Measurements from ENCODE around the gene DLG2.

Gene DLG2

DNA sequence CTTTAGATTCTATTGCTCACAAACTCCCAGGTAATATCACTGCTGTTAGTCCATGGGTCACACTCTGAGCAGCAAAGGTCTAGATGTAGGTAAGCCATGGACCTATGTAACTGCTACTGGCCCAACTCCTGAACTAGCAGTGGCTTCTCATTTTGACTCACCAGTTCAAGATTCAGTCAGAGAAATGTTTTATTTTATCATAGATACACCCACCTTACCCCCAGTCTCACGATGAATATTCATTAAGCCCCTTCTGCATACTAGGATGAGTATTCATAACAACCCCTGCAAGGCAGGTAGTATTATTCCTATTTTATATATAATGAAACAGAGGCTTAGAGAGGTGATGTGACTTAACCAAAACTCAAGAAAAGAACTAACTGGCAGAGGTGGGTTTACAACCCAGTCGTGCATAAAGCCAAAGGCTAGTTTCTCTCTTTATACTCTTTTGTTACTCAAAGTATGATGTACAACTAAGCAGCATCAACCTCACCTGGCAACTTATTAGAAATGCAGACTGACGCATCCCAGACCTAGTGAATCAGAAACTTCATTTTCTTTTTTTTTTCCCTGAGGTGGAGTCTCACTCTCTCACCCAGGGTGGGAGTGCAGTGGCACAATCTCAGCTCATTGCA, 1383.4 kb downstream of the DLG2 start:
- H3K9me3 Mint-ChIP-seq = no peaks in the 10 kb centered on the region
- TF ChIP-seq, protein P1, sequence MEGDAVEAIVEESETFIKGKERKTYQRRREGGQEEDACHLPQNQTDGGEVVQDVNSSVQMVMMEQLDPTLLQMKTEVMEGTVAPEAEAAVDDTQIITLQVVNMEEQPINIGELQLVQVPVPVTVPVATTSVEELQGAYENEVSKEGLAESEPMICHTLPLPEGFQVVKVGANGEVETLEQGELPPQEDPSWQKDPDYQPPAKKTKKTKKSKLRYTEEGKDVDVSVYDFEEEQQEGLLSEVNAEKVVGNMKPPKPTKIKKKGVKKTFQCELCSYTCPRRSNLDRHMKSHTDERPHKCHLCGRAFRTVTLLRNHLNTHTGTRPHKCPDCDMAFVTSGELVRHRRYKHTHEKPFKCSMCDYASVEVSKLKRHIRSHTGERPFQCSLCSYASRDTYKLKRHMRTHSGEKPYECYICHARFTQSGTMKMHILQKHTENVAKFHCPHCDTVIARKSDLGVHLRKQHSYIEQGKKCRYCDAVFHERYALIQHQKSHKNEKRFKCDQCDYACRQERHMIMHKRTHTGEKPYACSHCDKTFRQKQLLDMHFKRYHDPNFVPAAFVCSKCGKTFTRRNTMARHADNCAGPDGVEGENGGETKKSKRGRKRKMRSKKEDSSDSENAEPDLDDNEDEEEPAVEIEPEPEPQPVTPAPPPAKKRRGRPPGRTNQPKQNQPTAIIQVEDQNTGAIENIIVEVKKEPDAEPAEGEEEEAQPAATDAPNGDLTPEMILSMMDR (IDR thresholded peaks at IDR 0.05) = no peak
- H3K27me3 Mint-ChIP-seq (ENCODE audit: low read depth, poor library complexity) = peaks cover 3% of the 10 kb centered on the region
- DNase-seq = no peak
- no peaks in the 10 kb centered on the region for H3K36me3 Mint-ChIP-seq (ENCODE audit: low read depth)
- no peak overlapping the region for H3K4me3 Mint-ChIP-seq
- H3K4me1 Mint-ChIP-seq = no peaks in the 10 kb centered on the region
- H3K27ac Mint-ChIP-seq = no peak overlapping the region

DNA sequence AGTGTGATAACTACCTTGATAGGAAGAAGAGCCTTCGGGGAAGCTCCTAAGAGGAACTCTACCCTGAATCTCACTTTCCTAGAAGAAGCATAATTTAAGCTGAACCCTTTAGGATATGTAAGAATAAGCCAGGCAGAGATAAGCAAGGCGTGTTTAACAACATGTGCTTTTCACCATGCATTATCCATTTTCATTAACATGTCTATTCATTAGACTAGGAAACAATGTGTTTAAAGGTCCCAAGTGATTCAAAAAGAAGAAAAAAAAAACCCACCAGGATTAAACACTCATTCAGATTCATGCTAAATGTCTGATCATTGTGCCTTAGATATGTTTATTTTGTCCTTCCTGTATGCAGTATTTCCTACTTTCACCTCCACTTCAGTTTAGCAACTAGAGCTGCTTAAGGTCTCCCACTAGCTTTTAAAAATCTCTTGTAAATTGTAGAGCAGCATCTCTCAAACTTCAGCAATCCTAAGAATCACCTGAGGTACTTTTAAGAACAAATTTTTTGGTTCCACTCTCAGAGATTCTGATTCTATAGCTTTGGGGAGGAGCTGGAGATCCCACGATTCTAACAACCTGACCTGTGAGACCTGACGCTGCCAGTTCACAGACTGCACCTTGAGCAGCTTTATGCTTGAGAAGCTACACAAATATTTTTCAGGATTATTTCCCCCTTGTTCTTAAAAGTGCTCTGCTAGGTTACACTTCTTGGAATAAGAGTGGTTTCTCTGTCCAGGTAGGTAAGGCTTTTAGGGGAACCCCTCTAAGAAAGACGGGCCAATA, 1385.6 kb downstream of the DLG2 start:
- TF ChIP-seq, protein P1 (IDR thresholded peaks at IDR 0.05) = no peak
- Mint-ChIP-seq H3K4me3 (no peak overlapping the region), H3K4me1 (no peaks in the 10 kb centered on the region), H3K36me3 (ENCODE audit: low read depth) (no peaks in the 10 kb centered on the region), H3K9me3 (no peaks in the 10 kb centered on the region), H3K27ac (no peak overlapping the region), H3K27me3 (ENCODE audit: low read depth, poor library complexity) (peaks cover 3% of the 10 kb centered on the region)
- DNase-seq = no peak

DNA sequence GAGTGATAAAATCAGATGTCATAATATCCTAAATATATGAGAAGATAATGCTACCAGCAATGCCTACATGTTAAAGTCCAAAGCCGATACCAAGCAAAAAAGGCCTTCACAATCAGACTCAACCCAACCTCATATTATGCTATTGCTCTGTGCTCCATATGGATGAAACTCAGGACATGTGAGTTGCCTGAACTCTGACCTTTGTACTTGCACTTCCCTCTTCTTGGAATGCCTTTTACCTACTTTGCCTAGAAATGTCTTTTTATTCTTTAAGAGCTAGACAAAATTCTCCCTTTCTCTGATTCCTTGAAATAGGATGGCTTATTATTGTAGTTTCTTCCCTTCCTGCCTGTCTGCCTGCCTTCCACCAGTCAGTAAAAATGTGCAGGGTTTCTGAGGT, 1386.3 kb downstream of the DLG2 start:
- Mint-ChIP-seq H3K36me3 (ENCODE audit: low read depth) (no peaks in the 10 kb centered on the region), H3K9me3 (no peaks in the 10 kb centered on the region)

DNA sequence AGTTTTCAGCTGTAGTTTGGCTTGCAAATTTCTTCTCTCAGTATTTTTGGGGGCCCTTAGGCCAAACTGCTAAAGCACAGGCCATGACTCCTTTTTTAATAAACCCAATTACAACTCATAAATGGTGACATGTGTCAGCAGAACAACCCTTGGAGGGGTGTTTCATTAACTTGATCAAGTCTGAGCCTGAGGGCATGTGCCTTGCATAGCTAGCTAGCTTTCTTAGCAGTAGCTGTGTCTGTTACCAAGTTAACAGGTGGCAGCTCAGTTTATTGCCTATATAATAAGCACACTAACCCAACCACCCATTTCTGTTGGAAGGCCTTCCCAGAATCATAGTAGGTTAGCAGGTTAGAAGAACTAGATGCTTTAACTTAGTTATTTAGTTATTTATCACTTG, 1390.7 kb downstream of the DLG2 start:
- H3K36me3 Mint-ChIP-seq (ENCODE audit: low read depth) = no peaks in the 10 kb centered on the region
- no peaks in the 10 kb centered on the region for H3K9me3 Mint-ChIP-seq
- no peak overlapping the region for H3K4me3 Mint-ChIP-seq
- DNase-seq = no peak
- no peak overlapping the region for H3K27ac Mint-ChIP-seq
- no peaks in the 10 kb centered on the region for H3K27me3 Mint-ChIP-seq (ENCODE audit: low read depth, poor library complexity)
- TF ChIP-seq, protein P1 (IDR thresholded peaks at IDR 0.05) = no peak
- peaks cover 16% of the 10 kb centered on the region for H3K4me1 Mint-ChIP-seq

More for the DNA sequence above, 1386.3 kb downstream of the DLG2 start:
- Mint-ChIP-seq H3K4me3 (no peak overlapping the region), H3K4me1 (no peaks in the 10 kb centered on the region), H3K27me3 (ENCODE audit: low read depth, poor library complexity) (peaks cover 3% of the 10 kb centered on the region), H3K27ac (no peak overlapping the region)
- TF ChIP-seq, protein P1 (IDR thresholded peaks at IDR 0.05) = no peak
- no peak for DNase-seq

DNA sequence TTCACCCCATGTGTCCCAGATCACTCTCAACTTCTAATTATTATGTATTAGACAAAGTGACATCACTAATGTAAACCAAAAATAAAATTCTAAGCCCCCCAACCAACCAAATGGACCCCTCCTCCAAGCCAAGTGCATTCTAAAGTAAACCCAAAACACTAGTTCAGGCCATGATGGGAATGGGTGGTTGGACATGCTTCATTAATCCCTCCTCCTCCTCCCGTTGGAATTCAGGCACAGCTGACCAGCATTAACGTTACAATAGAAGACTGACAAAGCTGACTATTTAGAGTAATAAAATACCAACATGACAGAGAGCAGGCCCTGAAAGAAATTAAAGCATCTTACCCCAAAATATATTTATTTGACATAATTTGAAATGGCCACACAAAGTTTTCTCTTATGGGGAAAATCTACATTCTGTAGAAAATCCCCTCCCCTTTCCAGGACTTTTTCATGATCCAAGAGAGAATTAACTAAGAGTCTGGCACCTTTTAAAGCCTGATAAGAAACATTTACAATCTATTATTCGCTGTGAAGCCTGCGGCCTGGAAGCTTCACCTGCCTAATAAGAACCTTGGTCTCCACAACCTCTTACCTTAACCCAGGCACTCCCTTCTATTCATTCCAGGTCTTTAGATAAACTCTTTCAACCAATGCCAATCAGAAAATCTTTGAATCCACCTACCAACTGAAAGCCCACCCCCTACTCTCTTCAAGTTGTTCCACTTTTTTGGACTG, 1392.5 kb downstream of the DLG2 start:
- H3K36me3 Mint-ChIP-seq (ENCODE audit: low read depth) = no peaks in the 10 kb centered on the region

More for the DNA sequence above, 1392.5 kb downstream of the DLG2 start:
- Mint-ChIP-seq H3K4me1 (peaks cover 16% of the 10 kb centered on the region), H3K9me3 (no peaks in the 10 kb centered on the region), H3K27me3 (ENCODE audit: low read depth, poor library complexity) (no peaks in the 10 kb centered on the region), H3K4me3 (no peak overlapping the region), H3K27ac (no peak overlapping the region)
- peak; percentile 5 for DNase-seq
- TF ChIP-seq, protein P1 (IDR thresholded peaks at IDR 0.05) = no peak

All from nephron progenitor cell (in vitro differentiated cells).